ENCODE data around the gene INTS6. TPM values are rescaled to one million over a fixed set of nuclear protein-coding genes. Genes with fewer than 3 reads are reported as not detected.
A peak's percentile ranks its signal among the peaks of the same experiment; 100 is the strongest.

INTS6 gene
- total RNA-seq, 1 donor: 69.1 TPM

DNA sequence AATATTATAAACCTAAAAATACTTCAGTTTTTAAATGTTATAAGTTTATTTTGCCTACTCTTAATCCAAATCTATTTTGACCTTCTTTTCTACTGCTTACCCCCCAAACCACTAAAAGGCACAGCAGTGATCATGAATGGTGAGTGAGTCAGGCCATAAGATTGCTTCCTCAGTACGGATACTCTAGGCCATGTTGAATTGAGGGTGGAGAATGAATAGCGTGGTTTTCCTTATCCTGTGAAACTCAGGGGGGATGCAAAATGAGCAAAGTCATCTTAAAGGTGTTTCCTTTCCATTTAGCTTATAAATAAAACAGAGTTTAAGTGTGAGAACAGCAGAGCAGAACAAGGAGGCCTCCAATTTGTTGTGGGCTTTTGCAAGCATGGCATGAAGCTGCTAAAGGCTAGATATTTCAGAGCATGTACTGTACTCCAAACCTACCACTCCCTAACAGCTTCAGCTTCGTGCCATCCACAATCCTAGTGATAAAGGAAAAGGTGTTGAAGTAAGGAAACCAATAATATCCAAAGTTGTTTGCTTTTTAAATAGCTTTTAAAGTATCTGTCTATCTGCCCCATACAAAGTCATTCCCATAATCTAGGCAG lies 88.3 kb downstream of the INTS6 start:
- peak; percentile 20 for DNase-seq (ENCODE audit: low read depth)
- TF ChIP-seq, protein P1, sequence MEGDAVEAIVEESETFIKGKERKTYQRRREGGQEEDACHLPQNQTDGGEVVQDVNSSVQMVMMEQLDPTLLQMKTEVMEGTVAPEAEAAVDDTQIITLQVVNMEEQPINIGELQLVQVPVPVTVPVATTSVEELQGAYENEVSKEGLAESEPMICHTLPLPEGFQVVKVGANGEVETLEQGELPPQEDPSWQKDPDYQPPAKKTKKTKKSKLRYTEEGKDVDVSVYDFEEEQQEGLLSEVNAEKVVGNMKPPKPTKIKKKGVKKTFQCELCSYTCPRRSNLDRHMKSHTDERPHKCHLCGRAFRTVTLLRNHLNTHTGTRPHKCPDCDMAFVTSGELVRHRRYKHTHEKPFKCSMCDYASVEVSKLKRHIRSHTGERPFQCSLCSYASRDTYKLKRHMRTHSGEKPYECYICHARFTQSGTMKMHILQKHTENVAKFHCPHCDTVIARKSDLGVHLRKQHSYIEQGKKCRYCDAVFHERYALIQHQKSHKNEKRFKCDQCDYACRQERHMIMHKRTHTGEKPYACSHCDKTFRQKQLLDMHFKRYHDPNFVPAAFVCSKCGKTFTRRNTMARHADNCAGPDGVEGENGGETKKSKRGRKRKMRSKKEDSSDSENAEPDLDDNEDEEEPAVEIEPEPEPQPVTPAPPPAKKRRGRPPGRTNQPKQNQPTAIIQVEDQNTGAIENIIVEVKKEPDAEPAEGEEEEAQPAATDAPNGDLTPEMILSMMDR (IDR thresholded peaks at IDR 0.05; ENCODE audit: insufficient read depth, low read depth, low read length): no peak
- H3K4me3 ChIP-seq (ENCODE audit: low read depth, low read length): no peak overlapping the region

DNA sequence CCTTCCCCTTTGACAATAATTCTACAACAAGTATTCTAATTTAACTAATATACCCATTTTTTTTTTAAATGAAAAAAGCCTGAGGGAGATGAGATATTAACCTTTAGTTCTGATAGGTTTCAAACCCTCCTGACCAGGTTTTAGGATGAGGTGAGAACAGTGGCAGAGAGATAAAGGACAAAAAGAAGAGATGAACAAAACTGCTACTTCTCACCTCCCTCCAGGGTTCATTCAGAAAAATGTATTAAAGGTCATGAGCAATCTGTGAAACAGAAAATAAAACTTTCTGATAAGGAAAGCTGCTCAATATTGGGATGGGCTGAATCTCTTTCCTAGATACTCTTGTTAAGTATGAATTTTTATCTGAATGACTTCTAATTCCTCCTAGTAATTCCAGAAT lies 89.2 kb downstream of the INTS6 start:
- DNase-seq (ENCODE audit: low read depth): no peak
- TF ChIP-seq, protein P1 (IDR thresholded peaks at IDR 0.05; ENCODE audit: insufficient read depth, low read depth, low read length): no peak
- no peak overlapping the region for H3K4me3 ChIP-seq (ENCODE audit: low read depth, low read length)

DNA sequence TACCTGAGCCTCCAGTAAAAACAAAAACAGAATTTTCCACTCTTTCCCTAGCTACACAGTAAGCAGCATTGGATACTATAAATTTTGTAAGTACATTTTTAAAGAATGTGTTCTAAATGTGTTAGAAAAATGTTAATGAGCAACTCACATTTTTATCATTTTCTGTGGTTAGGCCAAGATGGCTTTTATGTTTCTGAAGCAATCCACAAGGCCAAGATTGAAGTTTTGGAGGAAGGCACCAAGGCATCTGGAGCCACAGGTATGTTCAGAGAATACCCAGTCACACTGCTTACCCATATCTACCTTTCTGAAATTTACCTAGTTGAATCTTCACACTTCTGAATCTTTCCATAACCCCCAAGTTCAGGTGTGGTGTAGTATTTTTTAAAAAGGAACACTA lies 91.7 kb downstream of the INTS6 start:
- H3K4me3 ChIP-seq (ENCODE audit: low read depth, low read length): no peak overlapping the region
- no peak for DNase-seq (ENCODE audit: low read depth)
- TF ChIP-seq, protein P1 (IDR thresholded peaks at IDR 0.05; ENCODE audit: insufficient read depth, low read depth, low read length): no peak

DNA sequence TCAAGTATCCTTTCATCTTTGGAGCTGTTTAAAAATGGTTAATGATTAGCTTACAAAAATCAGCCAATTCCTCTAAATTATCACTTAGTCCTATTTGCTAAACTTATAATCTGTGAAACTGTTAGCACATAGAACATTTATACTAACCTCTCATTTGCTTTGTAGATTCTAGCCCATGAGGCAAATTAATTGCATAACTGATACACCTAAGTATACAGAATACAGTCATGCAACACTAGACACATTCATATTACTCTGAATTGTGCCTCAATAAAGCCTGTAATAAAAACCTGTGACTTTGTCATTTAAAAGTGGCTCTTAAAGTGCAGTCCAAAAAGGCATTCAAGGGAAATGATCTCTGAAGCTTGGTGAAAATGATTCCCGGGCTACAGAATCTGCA lies 92.3 kb downstream of the INTS6 start:
- TF ChIP-seq, protein P1 (IDR thresholded peaks at IDR 0.05; ENCODE audit: insufficient read depth, low read depth, low read length): no peak
- no peak for DNase-seq (ENCODE audit: low read depth)
- H3K4me3 ChIP-seq (ENCODE audit: low read depth, low read length): no peak overlapping the region

DNA sequence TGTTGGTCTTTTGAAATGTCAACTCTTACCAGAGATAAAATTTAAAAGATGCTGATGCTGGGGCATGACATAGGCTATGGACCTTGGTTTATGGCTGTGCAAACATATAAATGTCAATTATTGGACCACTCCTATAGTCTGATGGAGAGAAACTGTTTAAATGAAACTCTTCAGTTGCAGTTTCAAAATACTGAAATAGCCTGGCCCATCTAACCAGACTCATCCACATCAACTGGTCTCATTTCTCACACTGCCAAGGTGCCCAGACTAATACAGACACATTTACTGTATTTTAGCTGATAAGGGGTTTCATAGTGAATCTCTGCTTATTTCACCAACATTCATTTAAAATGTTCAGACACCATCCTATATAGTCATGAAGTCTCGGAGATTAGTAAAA lies 93.5 kb downstream of the INTS6 start:
- no peak for DNase-seq (ENCODE audit: low read depth)
- no peak overlapping the region for H3K4me3 ChIP-seq (ENCODE audit: low read depth, low read length)
- TF ChIP-seq, protein P1 (IDR thresholded peaks at IDR 0.05; ENCODE audit: insufficient read depth, low read depth, low read length): no peak

DNA sequence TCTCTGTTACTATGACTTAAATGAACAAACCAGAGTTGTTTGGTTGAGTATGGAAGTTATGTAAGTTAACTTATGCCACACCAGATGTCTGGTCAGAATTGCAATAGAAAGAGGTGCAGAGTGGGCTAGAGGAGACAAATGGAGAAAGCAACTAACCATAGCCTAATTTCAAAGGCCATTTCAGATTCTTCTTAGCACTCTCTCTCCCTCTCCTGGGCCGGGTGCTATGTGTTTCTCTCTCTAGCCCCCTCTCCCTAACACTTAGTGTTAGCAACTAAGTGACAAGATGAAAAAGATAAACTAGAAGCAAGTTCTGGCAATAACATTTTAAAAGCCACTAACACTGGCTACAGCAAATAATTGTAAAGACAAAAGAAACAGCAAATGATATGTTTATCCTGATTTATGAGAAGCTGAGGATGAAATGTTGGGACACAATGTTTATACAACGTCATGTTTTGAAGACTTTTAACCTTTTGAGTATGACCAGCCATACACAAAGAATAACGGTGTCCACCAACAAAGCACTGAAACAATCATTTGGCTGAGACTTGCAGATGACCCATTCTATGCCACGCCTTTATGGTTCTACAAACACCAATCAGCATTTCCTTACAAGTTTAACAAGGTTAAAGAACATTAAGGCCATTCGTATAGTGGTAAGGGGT lies 94.8 kb downstream of the INTS6 start:
- DNase-seq (ENCODE audit: low read depth): peak; percentile 74
- TF ChIP-seq, protein P1 (IDR thresholded peaks at IDR 0.05; ENCODE audit: insufficient read depth, low read depth, low read length): no peak
- no peak overlapping the region for H3K4me3 ChIP-seq (ENCODE audit: low read depth, low read length)
